GM12891 (cell line): ENCODE results near the gene NIP7.

Experiments
- POLR2A ChIP-seq: IDR thresholded peaks from 2 replicates; pipeline ENCODE4 v1.6.1; 2011; ENCODE audit warnings: low read depth, low read length, control low read depth
- POLR2AphosphoS5 ChIP-seq: IDR thresholded peaks from 2 replicates; pipeline ENCODE4 v1.6.1; 2011; ENCODE audit warnings: low read depth, low read length, control low read depth

DNA sequence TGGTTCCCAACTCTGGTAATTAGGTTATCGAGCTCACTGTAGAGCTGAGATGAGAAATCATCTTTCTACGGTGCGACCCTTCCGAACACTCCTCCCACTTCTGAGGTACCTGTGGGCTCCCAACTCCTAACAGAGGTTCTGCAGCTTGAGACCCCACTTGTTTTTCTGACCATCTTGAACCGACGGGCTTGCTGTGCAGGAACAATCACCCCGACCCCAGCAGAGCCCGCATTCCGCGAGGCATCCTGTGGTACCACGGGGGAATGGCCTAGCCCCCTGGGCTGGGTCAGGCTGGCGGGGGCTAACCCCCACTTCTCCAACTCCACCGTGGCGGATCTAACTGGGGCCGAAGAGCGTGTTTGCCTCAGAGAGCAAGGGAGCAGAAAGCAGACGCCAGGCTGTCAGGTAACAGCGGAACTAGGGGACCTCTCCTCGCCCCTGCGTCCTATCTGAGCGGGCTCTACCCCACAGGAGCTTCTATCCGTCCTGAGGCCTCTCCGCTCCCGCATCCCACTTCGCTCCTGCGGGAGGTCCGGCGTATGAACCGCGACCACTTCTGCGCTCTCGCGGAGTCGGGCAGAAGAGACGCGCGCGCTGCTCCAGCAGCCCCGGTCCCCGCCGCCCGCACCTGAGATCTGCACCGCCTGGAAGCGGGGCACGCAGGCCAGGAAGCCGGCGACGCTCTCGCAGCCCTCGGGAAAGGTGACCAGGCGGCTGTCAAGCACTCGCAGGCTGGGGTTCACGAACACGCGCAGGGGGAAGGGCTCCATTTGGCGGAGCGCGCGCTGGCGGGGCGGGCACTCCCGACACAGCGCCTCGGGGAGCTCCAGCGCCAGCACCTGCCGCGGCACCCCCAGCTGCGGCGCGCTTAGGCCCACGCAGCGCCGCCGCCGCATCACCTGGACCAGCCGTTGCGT, 9.9 kb upstream of the NIP7 start:
- TF ChIP-seq POLR2A: peak; percentile 30; the same call in 1 of the 2 replicates
- TF ChIP-seq POLR2AphosphoS5: no peak
